NCI-H2081 treated with DMSO at 0.1 percent for 48 hours (cell line): ENCODE data around the gene EXTL2.
"Not testable (repeated sequence)": the region's sequence is repeated elsewhere in the genome, so short reads cannot be mapped to it uniquely, and the experiment has no call there.

ENCODE experiments used
- DNase-seq: peaks from one replicate; lab custom pipeline; 2025; lab: John Stamatoyannopoulos, UW

The EXTL2 gene

GRCh38 chr1:100860397-100860991 lies 34.1 kb downstream of the EXTL2 start:
- no peak for DNase-seq

GRCh38 chr1:100855116-100855515 lies 39.5 kb downstream of the EXTL2 start:
- not testable (repeated sequence) for DNase-seq

- no peak for DNase-seq
Measured at GRCh38 chr1:100852976-100853375, 41.7 kb downstream of the EXTL2 start.

GRCh38 chr1:100851726-100852125 lies 42.9 kb downstream of the EXTL2 start:
- DNase-seq: no peak

- DNase-seq: no peak
Measured at GRCh38 chr1:100847361-100848082, 47.1 kb downstream of the EXTL2 start.

GRCh38 chr1:100843160-100843559 lies 51.5 kb downstream of the EXTL2 start:
- not testable (repeated sequence) for DNase-seq

GRCh38 chr1:100835866-100836842 lies 58.5 kb downstream of the EXTL2 start:
- DNase-seq: no peak

- no peak for DNase-seq
Measured at GRCh38 chr1:100834777-100835660, 59.6 kb downstream of the EXTL2 start.

GRCh38 chr1:100832694-100833428 lies 61.8 kb downstream of the EXTL2 start:
- no peak for DNase-seq

- not testable (repeated sequence) for DNase-seq
Measured at GRCh38 chr1:100825666-100826065, 69.0 kb downstream of the EXTL2 start.
